Neural crest cell (in vitro differentiated cells): ENCODE results near the gene TPH2. TPM values are rescaled to one million over a fixed set of nuclear protein-coding genes. Genes with fewer than 3 reads are reported as not detected.

Experiments
- DNase-seq: peaks from one replicate; pipeline ENCODE4 v3.0.0; 2021; ENCODE audit warnings: low read depth, mixed read lengths, low spot score
- H3K27ac Mint-ChIP-seq: one replicate; pipeline ENCODE4 v1.8.0; 2021; ENCODE audit warnings: mild to moderate bottlenecking, mixed read lengths; ENCODE audit not compliant: unreplicated experiment
- H3K27me3 Mint-ChIP-seq: 2 replicates; pipeline ENCODE4 v1.8.0; 2021; ENCODE audit warnings: low read depth, mild to moderate bottlenecking, mixed read lengths
- H3K36me3 Mint-ChIP-seq: 2 replicates; pipeline ENCODE4 v1.8.0; 2021; ENCODE audit warnings: low read depth, mild to moderate bottlenecking, mixed read lengths
- H3K4me1 Mint-ChIP-seq: 2 replicates; pipeline ENCODE4 v1.8.0; 2021; ENCODE audit warnings: mixed read lengths
- H3K4me3 Mint-ChIP-seq: one replicate; pipeline ENCODE4 v1.8.0; 2021; ENCODE audit warnings: mild to moderate bottlenecking, mixed read lengths
- H3K9me3 Mint-ChIP-seq: 2 replicates; pipeline ENCODE4 v1.8.0; 2021; ENCODE audit warnings: mixed read lengths
- total RNA-seq: library from RNA; stranded (reverse); gene quantifications from 2 replicates; pipeline ENCODE4 v1.2.1, GENCODE V29; 2021
- TF ChIP-seq, protein P1 (sequence below): fragments of 200-600 bp; sonication (generic); conservative IDR thresholded peaks from 2 replicates; pipeline ENCODE4 v1.5.0; 2021; ENCODE audit warnings: antibody characterized with exemption, mild to moderate bottlenecking

Gene TPH2
- total RNA-seq, 1 donor from 2014 or later, result 0.09 TPM

DNA sequence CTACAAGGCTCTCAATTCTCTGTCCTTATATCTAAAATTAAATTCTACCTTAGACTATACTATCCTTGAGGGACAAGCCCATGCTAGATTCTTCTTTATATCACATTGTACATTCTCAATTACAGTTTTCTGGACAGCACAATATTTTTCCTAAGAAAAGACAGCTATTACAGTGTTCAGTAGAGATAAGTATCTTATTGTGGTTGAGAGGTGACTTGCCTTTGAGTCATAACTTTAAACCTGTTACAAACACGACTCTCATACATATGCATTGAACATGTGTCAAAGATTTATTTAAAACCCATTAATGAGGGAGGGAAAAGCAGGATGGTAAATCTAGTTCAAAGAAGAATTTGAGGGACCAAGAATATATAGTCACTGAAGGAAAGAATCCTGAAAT, 61.1 kb downstream of the TPH2 start:
- no peak for DNase-seq
- Mint-ChIP-seq H3K36me3 (no peaks in the 10 kb centered on the region), H3K4me1 (no peaks in the 10 kb centered on the region), H3K27me3 (peaks cover 9% of the 10 kb centered on the region), H3K9me3 (no peaks in the 10 kb centered on the region), H3K27ac (no peak overlapping the region), H3K4me3 (no peak overlapping the region)
- TF ChIP-seq, protein P1, sequence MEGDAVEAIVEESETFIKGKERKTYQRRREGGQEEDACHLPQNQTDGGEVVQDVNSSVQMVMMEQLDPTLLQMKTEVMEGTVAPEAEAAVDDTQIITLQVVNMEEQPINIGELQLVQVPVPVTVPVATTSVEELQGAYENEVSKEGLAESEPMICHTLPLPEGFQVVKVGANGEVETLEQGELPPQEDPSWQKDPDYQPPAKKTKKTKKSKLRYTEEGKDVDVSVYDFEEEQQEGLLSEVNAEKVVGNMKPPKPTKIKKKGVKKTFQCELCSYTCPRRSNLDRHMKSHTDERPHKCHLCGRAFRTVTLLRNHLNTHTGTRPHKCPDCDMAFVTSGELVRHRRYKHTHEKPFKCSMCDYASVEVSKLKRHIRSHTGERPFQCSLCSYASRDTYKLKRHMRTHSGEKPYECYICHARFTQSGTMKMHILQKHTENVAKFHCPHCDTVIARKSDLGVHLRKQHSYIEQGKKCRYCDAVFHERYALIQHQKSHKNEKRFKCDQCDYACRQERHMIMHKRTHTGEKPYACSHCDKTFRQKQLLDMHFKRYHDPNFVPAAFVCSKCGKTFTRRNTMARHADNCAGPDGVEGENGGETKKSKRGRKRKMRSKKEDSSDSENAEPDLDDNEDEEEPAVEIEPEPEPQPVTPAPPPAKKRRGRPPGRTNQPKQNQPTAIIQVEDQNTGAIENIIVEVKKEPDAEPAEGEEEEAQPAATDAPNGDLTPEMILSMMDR, result no peak

DNA sequence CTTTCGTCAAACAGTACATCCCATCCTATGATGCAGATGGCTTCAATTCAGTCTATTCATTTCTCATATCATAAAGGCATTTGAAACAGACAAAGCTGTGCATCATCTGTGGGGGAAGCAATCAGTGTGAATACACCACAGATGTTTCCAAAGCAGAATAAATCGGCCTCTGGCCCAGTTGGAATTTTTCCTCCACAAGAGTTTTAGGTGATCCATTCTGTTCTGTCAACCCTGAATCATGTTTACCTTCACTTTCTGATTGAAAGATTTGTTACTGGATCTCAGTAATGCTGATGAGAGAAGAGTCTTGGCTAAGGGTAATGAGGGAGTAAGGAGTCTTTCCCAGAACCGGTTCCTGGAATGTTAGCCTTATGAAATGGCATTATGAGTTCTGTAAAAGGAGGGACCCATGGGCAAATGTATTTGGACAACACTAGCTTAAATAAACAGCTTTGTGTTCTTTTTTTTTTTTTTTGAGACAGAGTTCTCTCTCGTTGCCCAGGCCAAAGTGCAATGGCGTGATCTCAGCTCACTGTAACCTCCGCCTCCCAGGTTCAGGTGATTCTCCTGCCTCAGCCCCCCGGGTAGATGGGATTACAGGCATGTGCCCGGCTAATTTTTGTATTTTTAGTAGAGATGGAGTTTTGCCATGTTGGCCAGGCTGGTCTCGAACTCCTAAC, 62.5 kb downstream of the TPH2 start:
- Mint-ChIP-seq H3K9me3 (no peaks in the 10 kb centered on the region), H3K27me3 (peaks cover 12% of the 10 kb centered on the region), H3K27ac (no peak overlapping the region), H3K4me1 (no peaks in the 10 kb centered on the region), H3K36me3 (no peaks in the 10 kb centered on the region), H3K4me3 (no peak overlapping the region)
- no peak for DNase-seq
- TF ChIP-seq, protein P1, result no peak

DNA sequence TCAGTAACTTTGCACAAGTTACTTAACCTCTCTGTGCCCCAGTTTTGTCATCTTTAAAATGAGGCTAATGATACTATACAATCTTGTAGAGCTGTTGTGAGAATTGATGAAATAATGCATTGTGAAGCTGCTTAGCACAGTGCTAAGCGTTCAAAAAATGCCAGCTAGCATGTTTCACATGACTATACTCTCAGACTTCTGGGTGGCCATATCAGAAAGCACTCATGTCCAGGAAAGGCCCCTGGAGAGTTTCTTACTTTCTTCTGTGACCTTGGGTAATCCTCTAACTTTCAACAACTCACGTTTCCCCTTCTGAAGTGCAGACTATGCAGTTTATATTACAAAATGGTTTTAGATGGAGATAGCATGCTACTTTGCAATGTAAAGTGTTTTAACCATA, 68.1 kb downstream of the TPH2 start:
- Mint-ChIP-seq H3K27ac (no peak overlapping the region), H3K27me3 (peaks cover 12% of the 10 kb centered on the region), H3K36me3 (no peaks in the 10 kb centered on the region), H3K4me3 (no peak overlapping the region), H3K9me3 (no peaks in the 10 kb centered on the region), H3K4me1 (no peaks in the 10 kb centered on the region)
- DNase-seq, result no peak
- TF ChIP-seq, protein P1, result no peak

DNA sequence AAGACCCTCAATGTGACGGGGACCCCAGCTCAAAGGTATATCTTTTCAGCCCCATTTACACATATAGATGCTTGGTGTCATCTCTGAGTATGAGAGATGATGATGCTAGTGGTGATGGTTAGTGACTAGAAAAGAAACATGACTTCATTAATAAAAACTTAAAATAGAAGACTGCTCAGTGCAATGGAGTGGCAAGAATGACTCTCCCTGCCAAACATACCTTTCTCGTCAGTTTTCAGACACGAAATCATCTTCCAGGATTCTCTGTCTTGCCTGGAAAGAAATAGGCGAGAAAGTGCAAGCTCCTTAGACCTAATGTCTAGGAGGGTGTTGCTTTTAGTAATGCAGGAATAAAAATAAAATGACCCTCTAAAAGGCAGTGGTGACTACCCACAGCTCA, 71.7 kb downstream of the TPH2 start:
- Mint-ChIP-seq H3K9me3 (no peaks in the 10 kb centered on the region), H3K4me3 (no peak overlapping the region), H3K27ac (no peak overlapping the region), H3K4me1 (no peaks in the 10 kb centered on the region), H3K27me3 (no peaks in the 10 kb centered on the region), H3K36me3 (no peaks in the 10 kb centered on the region)
- DNase-seq, result no peak
- TF ChIP-seq, protein P1, result no peak

DNA sequence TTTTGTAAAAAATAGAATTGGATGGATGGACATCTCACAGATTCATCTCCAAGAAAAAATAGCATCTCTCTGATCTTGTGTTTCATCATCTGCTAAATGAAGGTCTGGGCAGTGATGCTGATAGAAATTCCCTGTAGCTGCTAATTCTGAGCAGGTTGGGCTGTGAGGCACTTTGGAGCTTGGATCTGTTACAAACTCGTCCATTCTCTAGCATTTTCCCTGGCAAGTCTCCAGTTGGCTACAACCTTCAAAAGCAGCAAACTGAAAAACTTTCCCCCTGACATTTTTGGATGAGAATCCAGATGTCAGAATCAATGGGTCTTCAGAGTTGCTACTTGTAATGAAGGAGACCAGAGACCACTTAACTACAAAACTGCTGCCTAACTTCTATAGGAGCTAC, 72.7 kb downstream of the TPH2 start:
- Mint-ChIP-seq H3K27me3 (no peaks in the 10 kb centered on the region), H3K4me1 (no peaks in the 10 kb centered on the region), H3K9me3 (no peaks in the 10 kb centered on the region), H3K36me3 (no peaks in the 10 kb centered on the region), H3K4me3 (no peak overlapping the region), H3K27ac (no peak overlapping the region)
- TF ChIP-seq, protein P1, result no peak
- DNase-seq, result no peak
